Hypothalamus (tissue), 51 donors: ENCODE data around the gene PNPLA5.
A peak's percentile ranks its signal among the peaks of the same experiment; 100 is the strongest.
"Not testable (repeated sequence)": the region's sequence is repeated elsewhere in the genome, so short reads cannot be mapped to it uniquely, and the experiment has no call there.

Experiments used
- DNase-seq, 51 donors: peaks; one replicate each; lab custom pipeline; 2025; lab: John Stamatoyannopoulos, UW

PNPLA5 gene

DNA sequence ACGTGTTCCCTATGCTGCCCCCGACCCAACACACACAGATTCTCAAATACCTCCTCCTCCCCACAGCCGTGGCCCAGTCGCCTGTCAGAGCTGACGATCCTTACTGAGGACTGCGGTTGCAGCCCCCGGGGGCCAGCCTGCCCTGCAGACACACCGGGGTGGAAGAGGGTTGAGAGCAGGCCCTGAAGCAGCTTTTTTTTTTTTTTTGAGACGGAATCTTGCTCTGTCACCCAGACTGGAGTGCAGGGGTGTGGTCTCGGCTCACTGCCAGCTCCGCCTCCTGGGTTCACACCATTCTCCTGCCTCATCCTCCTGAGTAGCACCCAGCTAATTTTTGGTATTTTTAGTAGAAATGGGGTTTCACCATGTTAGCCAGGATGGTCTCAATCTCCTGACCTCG, 11.2 kb upstream of the PNPLA5 start:
- DNase-seq: not testable (repeated sequence)

- DNase-seq: no peak
These were observed 10.3 kb upstream of the PNPLA5 start for GRCh38 chr22:43901976-43902643.

DNA sequence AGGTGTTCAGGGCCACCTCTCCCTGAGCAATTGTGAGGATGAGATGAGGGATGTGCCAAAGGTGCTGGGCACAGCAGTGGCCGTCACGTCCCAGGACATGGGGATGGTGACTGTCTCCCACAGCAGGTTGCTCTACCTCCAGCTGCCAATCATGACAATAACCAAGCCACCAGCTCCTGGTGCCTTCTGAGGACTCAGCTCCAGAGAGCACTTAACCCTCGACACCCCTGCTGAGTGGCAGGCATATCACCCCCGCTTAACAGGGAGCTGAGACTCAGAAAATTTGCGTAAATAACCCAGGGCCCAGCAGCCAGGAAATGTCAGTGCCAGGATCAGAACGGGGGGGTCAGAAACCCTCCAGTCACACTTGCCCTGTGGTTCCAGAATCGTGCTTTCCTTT, 8.4 kb upstream of the PNPLA5 start:
- DNase-seq: no peak

DNA sequence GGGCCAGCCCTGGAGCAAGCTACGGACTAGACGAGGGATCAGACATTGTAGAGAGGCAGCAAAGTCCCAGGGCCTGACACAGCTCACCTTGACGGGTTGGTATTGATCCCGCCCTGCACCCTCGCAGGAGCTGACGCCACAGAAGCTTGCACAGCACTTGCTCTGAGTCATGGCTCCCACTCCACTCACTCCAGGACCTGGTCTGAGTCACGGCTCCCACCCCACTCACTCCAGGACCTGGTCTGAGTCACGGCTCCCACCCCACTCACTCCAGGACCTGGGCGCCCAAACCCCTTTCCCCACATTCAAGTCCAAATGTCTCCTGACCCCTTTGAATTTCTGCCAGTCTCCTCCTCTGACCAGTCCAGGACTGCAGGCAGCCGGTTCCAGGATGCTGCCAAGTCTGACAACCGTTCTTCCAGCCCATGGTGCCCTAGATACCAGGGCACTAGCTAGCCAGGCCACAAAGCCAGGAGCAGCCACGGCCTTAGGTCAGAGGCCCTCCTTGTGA, 6.0 kb upstream of the PNPLA5 start:
- peak in 10 of 51 donors; percentile 4 to 45 (median 30) for DNase-seq

GRCh38 chr22:43895986-43896645, 4.3 kb upstream of the PNPLA5 start:
- no peak for DNase-seq

DNA sequence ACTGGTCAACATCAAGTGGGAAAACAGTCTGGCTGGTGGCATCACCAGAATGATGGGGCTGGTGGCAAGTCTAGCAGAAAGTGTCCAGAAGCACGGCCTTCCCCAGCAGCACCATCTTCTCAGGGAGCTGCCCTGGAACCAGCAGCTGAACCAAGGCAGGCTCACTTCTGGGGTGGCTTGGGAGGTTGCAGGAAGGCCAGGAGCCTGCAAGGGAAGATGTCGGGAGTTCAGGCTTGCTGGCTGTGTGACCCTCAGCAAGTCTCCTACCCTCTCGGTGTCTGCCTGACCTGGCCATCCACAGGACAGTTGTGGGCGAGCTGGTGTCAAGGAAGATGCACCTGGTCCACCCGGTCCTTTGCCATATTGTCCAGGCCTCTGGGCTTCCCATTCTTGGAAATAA, 2.3 kb upstream of the PNPLA5 start:
- no peak for DNase-seq

GRCh38 chr22:43893266-43893665, 1.5 kb upstream of the PNPLA5 start:
- no peak for DNase-seq

- DNase-seq: no peak
These were observed 526 bp upstream of the PNPLA5 start for GRCh38 chr22:43892183-43892894.

- DNase-seq: no peak
These were observed 897 bp downstream of the PNPLA5 start for GRCh38 chr22:43890901-43891331.

- no peak for DNase-seq
These were observed 2.0 kb downstream of the PNPLA5 start for GRCh38 chr22:43889860-43890253.

- no peak for DNase-seq
These were observed 2.5 kb downstream of the PNPLA5 start for GRCh38 chr22:43889201-43889859.

GRCh38 chr22:43888740-43889139, 3.1 kb downstream of the PNPLA5 start:
- DNase-seq: no peak

- DNase-seq: no peak
These were observed 4.4 kb downstream of the PNPLA5 start for GRCh38 chr22:43887391-43887790.

DNA sequence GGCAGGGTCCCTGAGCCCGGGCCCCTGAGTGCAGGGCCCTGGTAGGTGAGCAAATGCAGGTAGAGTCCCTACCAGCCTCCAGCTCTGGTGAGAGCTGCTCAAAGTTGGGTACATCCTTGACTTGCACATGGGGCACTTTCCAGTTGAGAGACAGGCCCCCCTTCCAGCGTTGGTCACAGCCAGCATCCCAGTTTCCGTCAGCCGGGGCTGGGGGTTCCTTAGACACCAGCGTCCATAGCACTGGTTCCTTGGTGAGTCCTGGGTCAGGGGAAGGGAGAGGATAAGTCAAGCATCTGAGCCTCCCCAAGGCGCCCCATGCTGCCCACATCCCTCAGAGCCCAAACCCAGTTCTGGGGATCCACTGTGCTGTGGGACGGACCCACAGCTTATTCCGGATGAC, 5.6 kb downstream of the PNPLA5 start:
- no peak for DNase-seq

- no peak for DNase-seq
These were observed 6.0 kb downstream of the PNPLA5 start for GRCh38 chr22:43885786-43886185.

GRCh38 chr22:43885319-43885671, 6.5 kb downstream of the PNPLA5 start:
- no peak for DNase-seq

DNA sequence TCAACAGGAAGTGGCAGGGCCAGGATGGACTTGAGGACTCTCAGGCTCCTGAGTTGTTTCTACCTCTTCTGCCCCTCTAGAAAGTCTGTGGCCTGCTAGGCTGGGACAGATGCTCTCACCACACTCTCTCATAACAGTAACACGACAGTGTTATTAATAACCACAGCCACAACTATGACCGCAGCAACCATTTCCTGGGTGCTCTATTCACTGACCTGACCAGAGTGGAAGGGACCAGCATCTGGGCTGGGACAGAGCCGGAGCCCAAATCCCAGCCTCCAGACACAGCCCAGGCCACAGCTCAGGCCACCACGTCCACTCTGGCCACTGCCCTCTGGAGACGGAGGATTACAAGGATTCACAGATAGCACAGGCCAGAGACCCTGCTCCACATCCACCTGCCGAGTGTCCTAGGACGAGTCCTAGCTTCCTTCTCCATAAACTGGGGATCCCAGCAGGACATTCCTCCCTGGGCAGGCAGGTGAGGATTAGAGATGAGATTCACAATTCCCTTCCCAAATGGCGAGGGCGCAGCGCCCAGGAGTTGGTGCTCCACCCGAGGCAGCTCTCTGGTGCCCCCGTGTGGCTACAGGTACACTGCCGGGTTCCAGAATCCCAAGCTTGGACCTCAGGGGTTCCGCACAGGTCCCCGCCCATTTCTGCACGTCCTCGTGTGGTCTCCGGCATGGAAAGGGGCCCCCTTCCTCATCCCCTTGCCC, 7.1 kb downstream of the PNPLA5 start:
- DNase-seq: peak in 12 of 51 donors; percentile 6 to 51 (median 20)

DNA sequence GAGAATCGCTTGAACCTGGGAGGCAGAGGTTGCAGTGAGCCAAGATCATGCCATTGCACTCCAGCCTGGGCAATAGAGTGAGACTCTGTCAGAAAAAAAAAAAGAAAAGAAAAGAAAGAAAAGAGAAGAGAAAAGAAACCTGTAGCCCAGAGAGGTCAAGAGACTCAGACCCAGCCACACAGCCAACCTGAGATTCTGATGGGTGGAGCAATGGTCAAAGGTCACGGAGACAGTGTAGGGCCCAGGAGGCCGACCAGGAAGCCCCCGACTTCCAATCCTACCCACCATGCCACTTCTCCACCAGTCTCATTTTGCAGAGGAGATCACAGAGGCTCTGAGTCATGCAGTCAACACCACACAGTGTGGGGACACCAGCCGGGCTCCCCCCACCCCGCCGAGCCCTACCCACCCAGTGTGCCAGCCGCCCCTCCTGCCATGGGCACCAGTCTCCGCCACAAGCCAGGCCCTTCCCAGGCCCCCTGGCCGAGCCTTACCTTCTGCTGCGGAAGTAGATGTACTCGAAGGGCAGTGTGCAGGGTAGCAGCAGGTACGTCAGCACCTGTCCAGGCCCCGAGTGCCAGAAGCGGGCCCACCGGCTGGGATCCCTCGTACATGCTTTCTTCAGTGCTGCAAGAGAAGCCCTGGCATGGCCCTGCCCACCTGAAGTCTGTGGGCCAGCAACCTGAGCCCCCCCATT, 7.9 kb downstream of the PNPLA5 start:
- DNase-seq: no peak

DNA sequence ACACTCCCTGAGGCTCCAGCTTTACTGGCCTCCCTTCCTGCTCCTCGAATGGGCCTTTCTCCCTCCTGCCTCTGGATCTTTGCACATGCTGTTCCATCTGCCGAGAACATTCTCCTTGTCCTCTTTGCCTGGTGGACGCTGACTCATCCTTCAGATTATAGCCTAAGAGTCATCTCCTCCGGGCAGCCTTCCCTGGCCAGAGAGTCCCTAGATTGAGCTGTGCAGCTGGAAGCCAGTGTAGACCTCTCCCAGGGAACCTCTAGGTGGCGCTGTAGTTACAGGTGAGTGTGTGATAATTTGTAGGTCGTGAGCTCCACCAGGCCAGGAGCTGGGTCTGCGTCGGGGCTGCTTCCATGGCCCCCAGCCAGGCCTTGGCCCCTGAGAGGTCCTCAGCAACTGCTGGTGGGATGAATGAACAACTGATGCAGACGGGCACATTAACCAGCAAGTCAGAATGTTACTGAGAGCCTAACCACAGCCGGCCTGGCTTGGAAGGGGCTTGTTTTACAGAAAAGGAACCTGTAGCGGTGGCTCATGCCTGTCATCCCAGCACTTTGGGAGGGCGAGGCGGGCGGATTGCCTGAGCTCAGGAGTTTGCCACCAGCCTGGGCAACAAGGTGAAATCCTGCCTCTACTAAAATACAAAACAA, 8.7 kb downstream of the PNPLA5 start:
- peak in 6 of 51 donors; percentile 6 to 40 (median 16) for DNase-seq
